Spleen (tissue), 11 donors: ENCODE measurements around the gene IGF1R. TPM values are rescaled to one million over a fixed set of nuclear protein-coding genes. Genes with fewer than 3 reads are reported as not detected.

Experiments
- DNase-seq: peaks from one replicate; pipeline ENCODE4 v3.0.0-alpha.2; 2020
- H3K27ac ChIP-seq, 8 donors: fragments of 200-600 bp; sonication (generic) in 7 of 8; 1 replicate in 4 of 8; 2 replicates in 4 of 8; pipeline versions ENCODE4 v1.5.0 to v1.8.0; 2016 to 2021; ENCODE audit warnings: inconsistent platforms in 4 of 8, mild to moderate bottlenecking in 4 of 8, moderate library complexity in 1 of 8
- H3K27me3 ChIP-seq, 7 donors: fragments of 200-600 bp; sonication (generic) in 6 of 7; replicated peaks in 1 of 7; 1 replicate in 4 of 7; 2 replicates in 3 of 7; pipeline versions ENCODE4 v1.5.0 to v1.8.0; 2016 to 2021; ENCODE audit warnings: inconsistent platforms in 3 of 7, mild to moderate bottlenecking in 1 of 7
- H3K36me3 ChIP-seq, 6 donors: fragments of 200-600 bp; sonication (generic) in 5 of 6; 1 replicate in 4 of 6; 2 replicates in 2 of 6; pipeline versions ENCODE4 v1.5.0 to v1.8.0; 2016 to 2021; ENCODE audit warnings: inconsistent platforms in 2 of 6
- H3K4me1 ChIP-seq, 6 donors: fragments of 200-600 bp; sonication (generic) in 5 of 6; 1 replicate in 3 of 6; 2 replicates in 3 of 6; pipeline versions ENCODE4 v1.5.0 to v1.8.0; 2016 to 2021; ENCODE audit warnings: inconsistent platforms in 3 of 6
- H3K4me3 ChIP-seq, 8 donors: fragments of 200-600 bp; sonication (generic) in 7 of 8; 1 replicate in 4 of 8; 2 replicates in 4 of 8; pipeline versions ENCODE4 v1.5.0 to v1.8.0; 2016 to 2021; ENCODE audit warnings: inconsistent platforms in 4 of 8, mild to moderate bottlenecking in 4 of 8, moderate library complexity in 2 of 8
- H3K9me3 ChIP-seq, 8 donors: fragments of 200-600 bp; sonication (generic) in 7 of 8; 1 replicate in 4 of 8; 2 replicates in 4 of 8; pipeline versions ENCODE4 v1.5.0 to v1.8.0; 2016 to 2021; ENCODE audit warnings: inconsistent platforms in 4 of 8
- POLR2A ChIP-seq, 3 donors: fragments of 450-650 bp; IDR thresholded peaks; one replicate each; pipeline ENCODE4 v1.5.1; 2017; ENCODE audit warnings: antibody characterized with exemption in 3 of 3, mild to moderate bottlenecking in 1 of 3
- POLR2AphosphoS5 ChIP-seq, 3 donors: sonication (generic); formaldehyde crosslinking; IDR thresholded peaks; one replicate each; pipeline ENCODE4 v1.5.1; 2017; ENCODE audit warnings: antibody characterized with exemption in 3 of 3
- WGBS, 5 donors: extraction: QIAGEN DNeasy Blood & Tissue Kit in 3 of 5; methylation state at CpG; one replicate each; pipeline versions ENCODE4 v1.1.5 to v1.1.7; 2013 to 2018; 5-methylcytosine and 5-hydroxymethylcytosine counted together
- intact Hi-C: fragments of 100-400 bp; cut with DNase I; formaldehyde crosslinking; loops from one replicate; pipeline ENCODE4 v1.15.0; 2023; ENCODE audit warnings: low total_unique reads
- polyA plus RNA-seq, 3 donors: library from polyadenylated mRNA; stranded (reverse); fragments of 200-250 nt; gene quantifications; one replicate each; pipeline ENCODE4 v1.2.1, GENCODE V29; 2013
- total RNA-seq, 7 donors: library from RNA; depleted of rRNA in 3 of 7; stranded (reverse); fragments of >200 nt in 3 of 7; fragmentation: NEBNext Ultra II Directional in 4 of 7; extraction: Animal tissue kit (Norgen Biotek cat#: 25700) in 4 of 7; gene quantifications; one replicate each; pipeline versions ENCODE4 v1.1.0 to v1.2.1, GENCODE V29; 2016 to 2021
- TF ChIP-seq, protein P1 (sequence below), 11 experiments: fragments of 200-600 bp in 7 of 11; fragments of 450-650 bp in 4 of 11; sonication (generic) in 4 of 11; IDR thresholded peaks in 8 of 11; conservative IDR thresholded peaks in 3 of 11; 1 replicate in 7 of 11; 2 replicates in 4 of 11; pipeline versions ENCODE4 v1.4.0 to v1.8.0; 2016 to 2021; ENCODE audit warnings: antibody characterized with exemption in 11 of 11, inconsistent platforms in 4 of 11, mild to moderate bottlenecking in 1 of 11
- donor health status: healthy with polysubstance abuse.
- donor health status: DM: no; HTN: no; CAD: no; lungs with moderate emphysema.
- donor health status: DM: no; HTN: no; CAD: no.
- donor health status: Bipolar disorder and iron deficiency.
- donor health status: healthy.
- donor health status: DM: no; HTN: no; CAD: no.
- donor health status: DM: yes; HTN: yes; CAD: no.

Gene IGF1R
- total and polyA plus RNA-seq, 10 donors = 1.1 to 104 (median 53.1) TPM

DNA sequence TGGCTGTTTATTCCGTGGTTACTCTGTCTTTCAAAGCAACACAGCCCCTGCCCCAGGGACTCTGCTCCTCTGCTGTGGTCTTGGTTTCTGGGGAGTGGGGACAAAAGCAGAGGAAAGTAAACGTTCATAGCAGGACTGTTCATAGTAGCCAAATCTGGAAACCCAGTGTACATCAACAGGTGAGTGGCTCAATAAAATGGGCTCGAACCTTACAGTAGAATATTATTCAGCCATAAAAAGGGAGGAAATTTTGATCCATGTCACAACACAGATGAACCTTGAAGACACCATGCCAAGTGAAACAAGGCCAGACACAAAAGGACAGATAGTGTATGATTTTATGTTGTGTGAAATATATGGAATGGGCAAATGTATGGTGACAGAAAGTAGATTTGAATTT, 269.1 kb downstream of the IGF1R start:
- Histone ChIP-seq H3K9me3 (no peaks in the 10 kb centered on the region), H3K27ac (no peak overlapping the region), H3K36me3 (peaks cover 0 to 94% (median 42%) of the 10 kb centered on the region in 6 donors), H3K4me1 (peaks cover 6 to 19% (median 11%) of the 10 kb centered on the region in 6 donors), H3K27me3 (no peaks in the 10 kb centered on the region), H3K4me3 (no peak overlapping the region)
- DNase-seq = no peak
- TF ChIP-seq, protein P1, sequence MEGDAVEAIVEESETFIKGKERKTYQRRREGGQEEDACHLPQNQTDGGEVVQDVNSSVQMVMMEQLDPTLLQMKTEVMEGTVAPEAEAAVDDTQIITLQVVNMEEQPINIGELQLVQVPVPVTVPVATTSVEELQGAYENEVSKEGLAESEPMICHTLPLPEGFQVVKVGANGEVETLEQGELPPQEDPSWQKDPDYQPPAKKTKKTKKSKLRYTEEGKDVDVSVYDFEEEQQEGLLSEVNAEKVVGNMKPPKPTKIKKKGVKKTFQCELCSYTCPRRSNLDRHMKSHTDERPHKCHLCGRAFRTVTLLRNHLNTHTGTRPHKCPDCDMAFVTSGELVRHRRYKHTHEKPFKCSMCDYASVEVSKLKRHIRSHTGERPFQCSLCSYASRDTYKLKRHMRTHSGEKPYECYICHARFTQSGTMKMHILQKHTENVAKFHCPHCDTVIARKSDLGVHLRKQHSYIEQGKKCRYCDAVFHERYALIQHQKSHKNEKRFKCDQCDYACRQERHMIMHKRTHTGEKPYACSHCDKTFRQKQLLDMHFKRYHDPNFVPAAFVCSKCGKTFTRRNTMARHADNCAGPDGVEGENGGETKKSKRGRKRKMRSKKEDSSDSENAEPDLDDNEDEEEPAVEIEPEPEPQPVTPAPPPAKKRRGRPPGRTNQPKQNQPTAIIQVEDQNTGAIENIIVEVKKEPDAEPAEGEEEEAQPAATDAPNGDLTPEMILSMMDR (IDR thresholded peaks at IDR 0.05 in 8 of 11, conservative IDR thresholded peaks at IDR 0.05 in 3 of 11) = no peak
- TF ChIP-seq POLR2AphosphoS5 (IDR thresholded peaks at IDR 0.05) = no peak
- TF ChIP-seq POLR2A (IDR thresholded peaks at IDR 0.05) = no peak
- intact Hi-C loops = no loop called here
- WGBS, 5 donors = 85 to 91% (median 89%) methylated on average over 3 of the region's 3 CpGs

DNA sequence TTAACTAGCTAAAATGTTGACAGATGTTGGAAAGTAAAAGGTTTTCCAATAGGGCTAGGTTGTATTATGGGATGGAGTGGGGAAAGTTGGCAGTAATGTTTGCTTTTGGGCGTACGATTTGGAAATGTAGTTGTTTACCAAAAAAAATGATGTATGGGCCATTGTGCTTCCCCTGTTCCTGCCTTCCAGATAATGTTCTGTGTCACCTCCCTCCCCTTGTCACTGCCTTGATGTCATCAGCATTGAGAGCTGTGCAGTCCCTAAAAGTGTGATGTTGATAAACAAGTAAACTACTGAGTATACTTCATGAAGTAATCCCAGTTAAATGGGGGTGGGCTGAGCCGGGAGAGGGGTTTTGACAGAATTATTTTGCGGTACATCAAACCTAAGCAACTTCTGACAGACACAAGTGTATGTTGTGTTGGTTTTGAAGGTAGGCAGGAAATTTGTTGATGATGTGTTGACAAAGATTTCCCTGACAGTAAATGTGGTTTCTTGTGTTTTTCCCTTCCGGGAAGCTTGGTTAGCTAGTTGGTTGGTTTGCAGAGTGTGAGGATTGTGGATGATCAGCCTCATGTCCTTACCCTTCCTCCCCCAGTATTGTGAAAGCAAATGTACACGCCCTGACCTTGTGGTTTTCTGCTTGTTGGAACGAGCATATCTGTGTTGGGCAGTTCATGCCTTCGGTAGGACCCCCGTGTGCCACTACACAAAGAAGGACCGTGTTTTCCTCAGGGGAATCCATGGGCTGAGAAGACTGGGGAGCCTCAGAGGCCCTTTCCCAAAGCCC, 271.9 kb downstream of the IGF1R start:
- Histone ChIP-seq H3K36me3 (peaks cover 0 to 94% (median 49%) of the 10 kb centered on the region in 6 donors), H3K27me3 (no peaks in the 10 kb centered on the region), H3K9me3 (no peaks in the 10 kb centered on the region), H3K4me1 (peaks cover 0 to 24% (median 8%) of the 10 kb centered on the region in 6 donors), H3K4me3 (no peak overlapping the region), H3K27ac (peak overlapping the region in 3 of 8 donors; percentile 30 to 39 (median 33))
- TF ChIP-seq, protein P1 (IDR thresholded peaks at IDR 0.05 in 8 of 11, conservative IDR thresholded peaks at IDR 0.05 in 3 of 11) = no peak
- intact Hi-C loops = no loop called here
- DNase-seq = no peak
- 65 to 81% (median 71%) methylated on average over 10 of the region's 10 CpGs for WGBS, 5 donors

DNA sequence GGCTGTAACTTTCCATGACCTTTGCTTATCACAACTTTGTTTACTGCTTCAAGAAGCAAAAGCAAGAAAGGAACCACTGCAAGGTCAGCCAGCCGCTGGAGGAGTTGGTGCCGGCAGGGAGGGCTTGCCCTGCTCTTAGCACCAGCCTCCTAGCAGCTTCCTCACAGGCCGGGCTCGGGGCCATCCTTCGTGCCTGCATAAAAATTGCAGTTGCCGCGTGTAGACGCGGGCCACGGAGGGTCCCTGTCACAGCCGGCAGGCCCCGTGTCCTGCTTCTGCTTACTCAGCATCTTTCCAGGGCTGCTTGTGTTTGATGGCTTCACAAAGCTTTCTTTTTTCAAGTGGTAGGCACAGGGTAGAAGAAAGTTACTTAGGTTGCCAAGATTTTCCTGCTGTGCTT, 274.8 kb downstream of the IGF1R start:
- Histone ChIP-seq H3K27ac (peak overlapping the region in 3 of 8 donors; percentile 0 to 14 (median 14)), H3K9me3 (no peaks in the 10 kb centered on the region), H3K36me3 (peaks cover 0 to 92% (median 34%) of the 10 kb centered on the region in 6 donors), H3K27me3 (no peaks in the 10 kb centered on the region), H3K4me1 (peaks cover 0 to 18% (median 6%) of the 10 kb centered on the region in 6 donors), H3K4me3 (no peak overlapping the region)
- 47 to 79% (median 75%) methylated on average over 12 of the region's 12 CpGs for WGBS, 5 donors
- no peak for DNase-seq
- intact Hi-C loops = no loop called here
- peak in 2 of 3 donors; percentile 54 to 58 for TF ChIP-seq POLR2AphosphoS5 (IDR thresholded peaks at IDR 0.05)
- TF ChIP-seq POLR2A (IDR thresholded peaks at IDR 0.05) = no peak
- TF ChIP-seq, protein P1 (IDR thresholded peaks at IDR 0.05 in 8 of 11, conservative IDR thresholded peaks at IDR 0.05 in 3 of 11) = no peak

DNA sequence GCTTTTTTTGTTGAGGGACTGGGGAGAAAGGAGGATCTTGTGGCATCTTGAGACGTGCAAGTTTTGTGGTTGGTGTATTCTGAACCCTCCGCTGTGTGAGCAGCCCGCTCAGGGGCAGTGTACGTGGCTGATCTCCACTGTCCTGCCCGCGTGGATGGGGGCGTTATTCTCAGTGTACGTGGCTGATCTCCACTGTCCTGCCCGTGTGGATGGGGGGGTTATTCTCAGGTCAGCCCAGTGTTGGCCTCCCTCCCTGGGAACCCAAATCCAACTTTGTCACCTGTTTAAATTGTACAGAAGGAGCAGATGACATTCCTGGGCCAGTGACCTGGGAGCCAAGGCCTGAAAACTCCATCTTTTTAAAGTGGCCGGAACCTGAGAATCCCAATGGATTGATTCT, 275.2 kb downstream of the IGF1R start:
- H3K36me3 ChIP-seq = peaks cover 0 to 92% (median 34%) of the 10 kb centered on the region in 6 donors

More for the DNA sequence above, 275.2 kb downstream of the IGF1R start:
- WGBS, 5 donors = 81 to 95% (median 85%) methylated on average over 6 to 10 of the region's 10 CpGs
- Histone ChIP-seq H3K27me3 (no peaks in the 10 kb centered on the region), H3K4me1 (peaks cover 0 to 18% (median 6%) of the 10 kb centered on the region in 6 donors), H3K27ac (peak overlapping the region in 2 of 8 donors; percentile 0 to 14), H3K4me3 (no peak overlapping the region), H3K9me3 (no peaks in the 10 kb centered on the region)
- intact Hi-C loops = no loop called here
- no peak for TF ChIP-seq POLR2AphosphoS5 (IDR thresholded peaks at IDR 0.05)
- TF ChIP-seq, protein P1 (IDR thresholded peaks at IDR 0.05 in 8 of 11, conservative IDR thresholded peaks at IDR 0.05 in 3 of 11) = no peak
- no peak for TF ChIP-seq POLR2A (IDR thresholded peaks at IDR 0.05)
- DNase-seq = no peak
